ENCODE results near the gene NOP10. TPM values are rescaled to one million over a fixed set of nuclear protein-coding genes. Genes with fewer than 3 reads are reported as not detected.

Gene NOP10
- polyA plus RNA-seq, 1 experiment, result 345 TPM

DNA sequence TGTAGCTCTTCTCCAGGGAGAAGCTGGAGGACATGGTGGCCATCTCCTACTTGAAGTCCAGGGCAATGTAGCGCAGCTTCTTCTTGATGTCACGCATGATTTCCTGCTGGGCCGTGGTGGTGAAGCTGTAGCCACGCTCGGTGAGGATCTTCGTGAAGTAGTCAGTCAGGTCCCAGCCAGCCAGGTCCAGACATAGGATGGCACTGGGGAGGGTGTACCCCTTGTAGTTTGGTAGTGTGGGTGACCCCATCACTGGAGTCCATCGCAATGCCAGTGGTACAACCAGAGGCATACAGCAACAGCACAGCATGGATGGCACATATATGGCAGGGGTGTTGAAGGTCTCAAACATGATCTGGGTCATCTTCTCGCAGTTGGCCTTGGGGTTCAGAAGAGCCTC, 31.0 kb upstream of the NOP10 start:
- Histone ChIP-seq H3K36me3 (ENCODE audit: control insufficient read depth, insufficient read depth, low read length) (no peaks in the 10 kb centered on the region), H3K27me3 (ENCODE audit: control insufficient read depth, insufficient read depth, low read length) (no peaks in the 10 kb centered on the region), H3K4me3 (ENCODE audit: low read depth, low read length) (no peak overlapping the region)
- ChIA-PET CTCF (no interaction called here), POLR2A (no interaction called here)
- no peak for TF ChIP-seq CTCF (IDR thresholded peaks at IDR 0.05; ENCODE audit: insufficient read depth, low read depth, low read length)
- DNase-seq (ENCODE audit: low read depth), result no peak

- H3K27me3 ChIP-seq (ENCODE audit: control insufficient read depth, insufficient read depth, low read length), result no peaks in the 10 kb centered on the region
- ChIA-PET POLR2A (no interaction called here), CTCF (no interaction called here)
- H3K36me3 ChIP-seq (ENCODE audit: control insufficient read depth, insufficient read depth, low read length), result no peaks in the 10 kb centered on the region
- H3K4me3 ChIP-seq (ENCODE audit: low read depth, low read length), result no peak overlapping the region
- no peak for TF ChIP-seq CTCF (IDR thresholded peaks at IDR 0.05; ENCODE audit: insufficient read depth, low read depth, low read length)
- no peak for DNase-seq (ENCODE audit: low read depth)
These were observed 27.7 kb upstream of the NOP10 start for GRCh38 chr15:34370643-34371042.

DNA sequence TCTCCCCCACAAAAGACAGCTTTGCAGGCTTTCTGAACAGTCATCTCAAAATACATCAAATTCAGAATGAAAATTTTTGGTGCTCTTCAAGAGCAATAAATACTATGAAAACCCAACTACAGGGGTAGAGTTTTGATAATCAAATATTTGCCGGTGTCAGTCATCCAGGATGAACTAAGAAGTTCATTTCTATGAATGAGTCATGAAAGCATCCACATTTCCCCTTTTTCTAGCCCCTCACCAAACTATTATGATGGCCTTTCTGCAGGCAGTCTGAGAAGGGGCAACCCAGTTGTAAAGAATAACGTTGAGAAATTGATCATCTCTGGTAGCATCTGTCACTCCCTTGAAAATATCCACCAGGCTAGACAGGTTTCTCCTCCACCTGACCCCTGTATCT, 27.2 kb upstream of the NOP10 start:
- CTCF ChIA-PET, result no interaction called here

GRCh38 chr15:34367101-34368081, 24.5 kb upstream of the NOP10 start, which contains the start of gene LPCAT4:
Gene LPCAT4, minus strand, starts transcription at chr15:34367196. Its CDS starts 96 bp downstream, at chr15:34367100.
- Histone ChIP-seq H3K4me3 (ENCODE audit: low read depth, low read length) (peak within 1 kb of the TSS; percentile 91), H3K36me3 (ENCODE audit: control insufficient read depth, insufficient read depth, low read length) (peaks cover 5% of the 10 kb centered on the region), H3K27me3 (ENCODE audit: control insufficient read depth, insufficient read depth, low read length) (no peaks in the 10 kb centered on the region)
- TF ChIP-seq CTCF (IDR thresholded peaks at IDR 0.05; ENCODE audit: insufficient read depth, low read depth, low read length), result peak; percentile 96
- peak; percentile 26 for DNase-seq (ENCODE audit: low read depth)
- ChIA-PET POLR2A (no interaction called here), CTCF (interaction anchor here (0.7 to 3.2 kb wide), 30 partner anchors 7 to 311 kb away, joined by 3 to 34 read pairs (median 4); partner anchors contain the start of genes KATNBL1, NOP10, NUTM1 and SLC12A6)

More for the DNA sequence above, 27.2 kb upstream of the NOP10 start:
- no peaks in the 10 kb centered on the region for H3K36me3 ChIP-seq (ENCODE audit: control insufficient read depth, insufficient read depth, low read length)
- H3K4me3 ChIP-seq (ENCODE audit: low read depth, low read length), result no peak overlapping the region
- TF ChIP-seq CTCF (IDR thresholded peaks at IDR 0.05; ENCODE audit: insufficient read depth, low read depth, low read length), result no peak
- POLR2A ChIA-PET, result no interaction called here
- H3K27me3 ChIP-seq (ENCODE audit: control insufficient read depth, insufficient read depth, low read length), result no peaks in the 10 kb centered on the region
- no peak for DNase-seq (ENCODE audit: low read depth)

GRCh38 chr15:34366271-34367065, 23.5 kb upstream of the NOP10 start:
- CTCF ChIA-PET, result interaction anchor here (0.7 to 3.2 kb wide), 24 partner anchors 9 to 310 kb away, joined by 3 to 34 read pairs (median 6); partner anchors contain the start of genes KATNBL1, NOP10, NUTM1 and SLC12A6
- Histone ChIP-seq H3K36me3 (ENCODE audit: control insufficient read depth, insufficient read depth, low read length) (peaks cover 7% of the 10 kb centered on the region), H3K4me3 (ENCODE audit: low read depth, low read length) (peak overlapping the region; percentile 91), H3K27me3 (ENCODE audit: control insufficient read depth, insufficient read depth, low read length) (no peaks in the 10 kb centered on the region)
- POLR2A ChIA-PET, result no interaction called here
- DNase-seq (ENCODE audit: low read depth), result no peak
- TF ChIP-seq CTCF (IDR thresholded peaks at IDR 0.05; ENCODE audit: insufficient read depth, low read depth, low read length), result no peak
